ENCODE results near the gene RABGAP1L. TPM values are rescaled to one million over a fixed set of nuclear protein-coding genes. Genes with fewer than 3 reads are reported as not detected.

Gene RABGAP1L
- total RNA-seq, 1 experiment from 2014 or later: 29.3 TPM

GRCh38 chr1:174932587-174932986, 773.3 kb downstream of the RABGAP1L start:
- ChIA-PET CTCF (no interaction called here), RAD21 (ENCODE audit: low non-redundant PET in 1 of 2, low total read pairs in 2 of 2, uncharacterized antibody in 2 of 2, unreplicated experiment in 2 of 2) (no interaction called here), POLR2A (no interaction called here)
- no peaks in the 10 kb centered on the region for H3K4me1 ChIP-seq (ENCODE audit: control insufficient read depth in 1 of 2, insufficient read depth in 2 of 2, low read length in 2 of 2)
- H3K4me3 ChIP-seq (replicated peaks in 1 of 2; ENCODE audit: low read depth in 1 of 2, low read length in 2 of 2): no peak overlapping the region
- H3K36me3 ChIP-seq (ENCODE audit: control insufficient read depth in 1 of 2, insufficient read depth in 2 of 2, low read length in 2 of 2): no peaks in the 10 kb centered on the region
- no peaks in the 10 kb centered on the region for H3K9me2 ChIP-seq (ENCODE audit: insufficient read depth)
- H3K79me2 ChIP-seq (ENCODE audit: insufficient read depth, low read length): no peaks in the 10 kb centered on the region
- H2AFZ ChIP-seq (ENCODE audit: low read depth, low read length, poor library complexity, severe bottlenecking): no peak overlapping the region
- TF ChIP-seq ATF3 (IDR thresholded peaks at IDR 0.05) (no peak), ZFX (IDR thresholded peaks at IDR 0.05) (no peak), JUND (IDR thresholded peaks at IDR 0.05) (no peak), CBX3 (IDR thresholded peaks at IDR 0.05; ENCODE audit: low read depth) (no peak), EZH2 (IDR thresholded peaks at IDR 0.05) (no peak), EZH2phosphoT487 (IDR thresholded peaks at IDR 0.05; ENCODE audit: borderline replicate concordance) (no peak), SIN3A (IDR thresholded peaks at IDR 0.05; ENCODE audit: low read depth) (no peak), SP1 (IDR thresholded peaks at IDR 0.05; ENCODE audit: low read depth) (no peak), CTCF (IDR thresholded peaks at IDR 0.05 in 2 of 3, conservative IDR thresholded peaks at IDR 0.05 in 1 of 3; ENCODE audit: borderline replicate concordance in 1 of 3, insufficient read depth in 1 of 3, low read depth in 2 of 3, low read length in 2 of 3) (no peak; a peak in 1 of 6 replicates), YY1 (IDR thresholded peaks at IDR 0.05; ENCODE audit: extremely low read depth, insufficient replicate concordance, low read depth, low read length) (no peak), POLR2AphosphoS5 (IDR thresholded peaks at IDR 0.05; ENCODE audit: low read depth, low read length) (no peak), TCF7L2 (IDR thresholded peaks at IDR 0.05; ENCODE audit: borderline replicate concordance, extremely low read depth, insufficient read depth, insufficient read length) (no peak), RAD21 (IDR thresholded peaks at IDR 0.05; ENCODE audit: low read depth) (no peak)
- H3K4me2 ChIP-seq (ENCODE audit: low read length): no peak overlapping the region
- no peaks in the 10 kb centered on the region for H4K20me1 ChIP-seq (ENCODE audit: insufficient read depth)
- intact Hi-C loops (cut with micrococcal nuclease): no loop called here
- no peak overlapping the region for H3K27ac ChIP-seq (ENCODE audit: low read depth, low read length)
- ATAC-seq: no peak
- DNase-seq (ENCODE audit: low read depth, low spot score): no peak
- BruUV-seq (replicated peaks): no TSS peak
- no peak overlapping the region for H3K9ac ChIP-seq (ENCODE audit: low read length)
- H3K9me3 ChIP-seq (ENCODE audit: control insufficient read depth in 1 of 2, insufficient read depth in 1 of 2, low read depth in 1 of 2, low read length in 2 of 2): no peaks in the 10 kb centered on the region
- H3K27me3 ChIP-seq (ENCODE audit: insufficient read depth, low read length): no peaks in the 10 kb centered on the region

Measured in HCT116 (cell line).